GM19099 (cell line): ENCODE results near the gene MAML2.

Source experiments
- POLR2A ChIP-seq: IDR thresholded peaks from 3 replicates; pipeline ENCODE4 v1.6.1; 2011; ENCODE audit warnings: low read depth; ENCODE audit not compliant: insufficient read length; ENCODE audit errors: extremely low read depth

The MAML2 gene

GRCh38 chr11:96055706-96056387 is 287.1 kb downstream of the MAML2 start:
- no peak for TF ChIP-seq POLR2A

- TF ChIP-seq POLR2A, result no peak
These were observed 287.9 kb downstream of the MAML2 start for GRCh38 chr11:96054870-96055705.

GRCh38 chr11:96052921-96053651 is 289.9 kb downstream of the MAML2 start:
- TF ChIP-seq POLR2A, result no peak

- no peak for TF ChIP-seq POLR2A
These were observed 291.2 kb downstream of the MAML2 start for GRCh38 chr11:96051820-96052219.

- no peak for TF ChIP-seq POLR2A
These were observed 292.4 kb downstream of the MAML2 start for GRCh38 chr11:96050435-96051182.

GRCh38 chr11:96049426-96049825 is 293.6 kb downstream of the MAML2 start:
- TF ChIP-seq POLR2A, result no peak

- no peak for TF ChIP-seq POLR2A
These were observed 297.2 kb downstream of the MAML2 start for GRCh38 chr11:96045622-96046456.

- TF ChIP-seq POLR2A, result no peak
These were observed 298.2 kb downstream of the MAML2 start for GRCh38 chr11:96044747-96045146.

- no peak for TF ChIP-seq POLR2A
These were observed 298.7 kb downstream of the MAML2 start for GRCh38 chr11:96044311-96044710.

GRCh38 chr11:96043291-96043690 is 299.7 kb downstream of the MAML2 start:
- no peak for TF ChIP-seq POLR2A

- no peak for TF ChIP-seq POLR2A
These were observed 304.9 kb downstream of the MAML2 start for GRCh38 chr11:96038046-96038445.

- no peak for TF ChIP-seq POLR2A
These were observed 305.5 kb downstream of the MAML2 start for GRCh38 chr11:96037405-96037949.

GRCh38 chr11:96036863-96037262 is 306.1 kb downstream of the MAML2 start:
- TF ChIP-seq POLR2A, result no peak

- no peak for TF ChIP-seq POLR2A
These were observed 307.3 kb downstream of the MAML2 start for GRCh38 chr11:96035740-96036078.
